ENCODE measurements around the gene CD63.

DNA sequence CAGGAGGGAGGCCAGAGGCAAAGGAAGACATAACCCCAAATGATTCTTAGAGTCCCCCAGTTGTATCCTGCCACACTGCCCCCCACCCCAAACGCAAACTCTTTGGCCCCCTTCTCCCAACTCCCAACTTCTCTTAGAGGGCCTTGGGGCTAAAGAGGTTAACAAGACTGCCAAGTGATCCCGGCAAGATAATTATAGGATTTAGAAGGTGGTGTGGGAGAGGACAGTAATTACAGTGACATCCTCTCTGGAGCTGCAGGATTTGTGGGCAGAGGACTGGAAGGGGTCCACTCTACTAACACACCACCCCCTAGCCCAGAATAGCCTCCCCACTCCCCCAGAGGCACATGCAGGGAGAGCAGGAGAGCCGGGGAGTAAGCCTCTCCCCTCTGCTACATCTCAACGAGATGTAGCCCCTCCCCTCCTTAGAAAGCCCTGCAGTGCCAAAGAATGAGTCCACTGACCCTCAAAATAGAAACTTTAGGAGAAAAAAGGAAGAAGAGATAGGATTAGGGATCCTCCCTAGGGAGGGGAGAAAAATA lies 8.8 kb upstream of the CD63 start:
- no peak for TF ChIP-seq RELA (CRISPR knock-in tag; IDR thresholded peaks at IDR 0.05)
- TF ChIP-seq, protein P1, sequence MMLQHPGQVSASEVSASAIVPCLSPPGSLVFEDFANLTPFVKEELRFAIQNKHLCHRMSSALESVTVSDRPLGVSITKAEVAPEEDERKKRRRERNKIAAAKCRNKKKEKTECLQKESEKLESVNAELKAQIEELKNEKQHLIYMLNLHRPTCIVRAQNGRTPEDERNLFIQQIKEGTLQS (CRISPR knock-in tag; IDR thresholded peaks at IDR 0.05), result no peak
- TF ChIP-seq ZNF232 (CRISPR knock-in tag; IDR thresholded peaks at IDR 0.05; ENCODE audit: borderline replicate concordance), result no peak
- TF ChIP-seq SIN3B (IDR thresholded peaks at IDR 0.05; ENCODE audit: low read length), result no peak
- no peak for TF ChIP-seq RAD21 (CRISPR knock-in tag; IDR thresholded peaks at IDR 0.05)
- TF ChIP-seq, protein P2, sequence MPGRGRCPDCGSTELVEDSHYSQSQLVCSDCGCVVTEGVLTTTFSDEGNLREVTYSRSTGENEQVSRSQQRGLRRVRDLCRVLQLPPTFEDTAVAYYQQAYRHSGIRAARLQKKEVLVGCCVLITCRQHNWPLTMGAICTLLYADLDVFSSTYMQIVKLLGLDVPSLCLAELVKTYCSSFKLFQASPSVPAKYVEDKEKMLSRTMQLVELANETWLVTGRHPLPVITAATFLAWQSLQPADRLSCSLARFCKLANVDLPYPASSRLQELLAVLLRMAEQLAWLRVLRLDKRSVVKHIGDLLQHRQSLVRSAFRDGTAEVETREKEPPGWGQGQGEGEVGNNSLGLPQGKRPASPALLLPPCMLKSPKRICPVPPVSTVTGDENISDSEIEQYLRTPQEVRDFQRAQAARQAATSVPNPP (CRISPR knock-in tag; IDR thresholded peaks at IDR 0.05), result no peak
- TF ChIP-seq, protein P3, sequence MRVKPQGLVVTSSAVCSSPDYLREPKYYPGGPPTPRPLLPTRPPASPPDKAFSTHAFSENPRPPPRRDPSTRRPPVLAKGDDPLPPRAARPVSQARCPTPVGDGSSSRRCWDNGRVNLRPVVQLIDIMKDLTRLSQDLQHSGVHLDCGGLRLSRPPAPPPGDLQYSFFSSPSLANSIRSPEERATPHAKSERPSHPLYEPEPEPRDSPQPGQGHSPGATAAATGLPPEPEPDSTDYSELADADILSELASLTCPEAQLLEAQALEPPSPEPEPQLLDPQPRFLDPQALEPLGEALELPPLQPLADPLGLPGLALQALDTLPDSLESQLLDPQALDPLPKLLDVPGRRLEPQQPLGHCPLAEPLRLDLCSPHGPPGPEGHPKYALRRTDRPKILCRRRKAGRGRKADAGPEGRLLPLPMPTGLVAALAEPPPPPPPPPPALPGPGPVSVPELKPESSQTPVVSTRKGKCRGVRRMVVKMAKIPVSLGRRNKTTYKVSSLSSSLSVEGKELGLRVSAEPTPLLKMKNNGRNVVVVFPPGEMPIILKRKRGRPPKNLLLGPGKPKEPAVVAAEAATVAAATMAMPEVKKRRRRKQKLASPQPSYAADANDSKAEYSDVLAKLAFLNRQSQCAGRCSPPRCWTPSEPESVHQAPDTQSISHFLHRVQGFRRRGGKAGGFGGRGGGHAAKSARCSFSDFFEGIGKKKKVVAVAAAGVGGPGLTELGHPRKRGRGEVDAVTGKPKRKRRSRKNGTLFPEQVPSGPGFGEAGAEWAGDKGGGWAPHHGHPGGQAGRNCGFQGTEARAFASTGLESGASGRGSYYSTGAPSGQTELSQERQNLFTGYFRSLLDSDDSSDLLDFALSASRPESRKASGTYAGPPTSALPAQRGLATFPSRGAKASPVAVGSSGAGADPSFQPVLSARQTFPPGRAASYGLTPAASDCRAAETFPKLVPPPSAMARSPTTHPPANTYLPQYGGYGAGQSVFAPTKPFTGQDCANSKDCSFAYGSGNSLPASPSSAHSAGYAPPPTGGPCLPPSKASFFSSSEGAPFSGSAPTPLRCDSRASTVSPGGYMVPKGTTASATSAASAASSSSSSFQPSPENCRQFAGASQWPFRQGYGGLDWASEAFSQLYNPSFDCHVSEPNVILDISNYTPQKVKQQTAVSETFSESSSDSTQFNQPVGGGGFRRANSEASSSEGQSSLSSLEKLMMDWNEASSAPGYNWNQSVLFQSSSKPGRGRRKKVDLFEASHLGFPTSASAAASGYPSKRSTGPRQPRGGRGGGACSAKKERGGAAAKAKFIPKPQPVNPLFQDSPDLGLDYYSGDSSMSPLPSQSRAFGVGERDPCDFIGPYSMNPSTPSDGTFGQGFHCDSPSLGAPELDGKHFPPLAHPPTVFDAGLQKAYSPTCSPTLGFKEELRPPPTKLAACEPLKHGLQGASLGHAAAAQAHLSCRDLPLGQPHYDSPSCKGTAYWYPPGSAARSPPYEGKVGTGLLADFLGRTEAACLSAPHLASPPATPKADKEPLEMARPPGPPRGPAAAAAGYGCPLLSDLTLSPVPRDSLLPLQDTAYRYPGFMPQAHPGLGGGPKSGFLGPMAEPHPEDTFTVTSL (CRISPR knock-in tag; IDR thresholded peaks at IDR 0.05; ENCODE audit: borderline replicate concordance), result no peak

All from HepG2 (cell line).